HCT116 (cell line): ENCODE data around the gene ALDH2. TPM values are rescaled to one million over a fixed set of nuclear protein-coding genes. Genes with fewer than 3 reads are reported as not detected.

ENCODE experiments used
- ATAC-seq: fragments of 200-7000 bp; cut with Tn5 transposase; 2 replicates; pipeline ENCODE4 v1.9.1; 2020; ENCODE audit warnings: mild to moderate bottlenecking, moderate library complexity
- BruUV-seq: library from RNA; stranded (reverse); fragments of 400-500 nt; replicated peaks from 2 replicates; lab custom pipeline; 2021; lab: Mats Ljungman, UMichigan
- CTCF ChIA-PET: fragments of 300-600 bp; sonication (Branson Sonifier 250); formaldehyde crosslinking; loops from one replicate; lab custom pipeline; 2021; ENCODE audit warnings: antibody characterized with exemption; lab: Charles Lee
- POLR2A ChIA-PET: fragments of 300-600, 350-600 bp; sonication (Branson Sonifier 250); formaldehyde crosslinking; loops from one replicate; lab custom pipeline; 2021; ENCODE audit warnings: antibody characterized with exemption; lab: Charles Lee
- RAD21 ChIA-PET, 2 experiments: fragments of 300-600 bp; sonication (Branson Sonifier 250); formaldehyde crosslinking; loops; one replicate each; lab custom pipeline; 2023; ENCODE audit warnings: low total read pairs in 2 of 2; ENCODE audit not compliant: uncharacterized antibody in 2 of 2, unreplicated experiment in 2 of 2, low non-redundant PET in 1 of 2; lab: Charles Lee
- DNase-seq: peaks from one replicate; pipeline ENCODE4 v3.0.0-alpha.2; 2010; ENCODE audit warnings: low read depth, low spot score
- H2AFZ ChIP-seq: fragments of 200-600 bp; shearing (Covaris generic), sonication (generic); 2 replicates; pipeline ENCODE4 v1.6.1; 2017; ENCODE audit warnings: low read depth, mixed run types, mixed read lengths, antibody characterized with exemption, low read length; ENCODE audit not compliant: poor library complexity, severe bottlenecking
- H3K27ac ChIP-seq: 2 replicates; pipeline ENCODE4 v1.5.1; 2012; ENCODE audit warnings: low read depth, low read length
- H3K27me3 ChIP-seq: fragments of 200-600 bp; sonication (generic); 2 replicates; pipeline ENCODE4 v1.6.1; 2016; ENCODE audit warnings: mixed run types, low read length, mixed read lengths; ENCODE audit not compliant: insufficient read depth
- H3K36me3 ChIP-seq, 2 experiments: fragments of 200-500 bp in 1 of 2; fragments of 200-600 bp in 1 of 2; sonication (Bioruptor generic) in 1 of 2; sonication (generic) in 1 of 2; 2 replicates each; pipeline versions ENCODE4 v1.5.1 to v1.6.1; 2014 to 2016; ENCODE audit warnings: low read length in 2 of 2, inconsistent platforms in 1 of 2, mixed read lengths in 1 of 2, mixed run types in 1 of 2; ENCODE audit not compliant: insufficient read depth in 2 of 2, control insufficient read depth in 1 of 2
- H3K4me1 ChIP-seq, 2 experiments: fragments of 200-600 bp in 1 of 2; sonication (generic) in 1 of 2; 2 replicates each; pipeline versions ENCODE4 v1.5.1 to v1.6.1; 2012 to 2017; ENCODE audit warnings: low read length in 2 of 2, inconsistent platforms in 1 of 2, mild to moderate bottlenecking in 1 of 2, mixed read lengths in 1 of 2, mixed run types in 1 of 2, moderate library complexity in 1 of 2; ENCODE audit not compliant: insufficient read depth in 2 of 2, control insufficient read depth in 1 of 2
- H3K4me2 ChIP-seq: fragments of 200-600 bp; sonication (generic); 2 replicates; pipeline ENCODE4 v1.6.1; 2017; ENCODE audit warnings: mixed run types, low read length, mixed read lengths
- H3K4me3 ChIP-seq, 2 experiments: fragments of 200-600 bp in 1 of 2; sonication (generic) in 1 of 2; replicated peaks in 1 of 2; 2 replicates each; pipeline ENCODE4 v1.5.1; 2011 to 2016; ENCODE audit warnings: low read length in 2 of 2, control low read depth in 1 of 2, low read depth in 1 of 2, mild to moderate bottlenecking in 1 of 2, mixed read lengths in 1 of 2, mixed run types in 1 of 2
- H3K79me2 ChIP-seq: fragments of 200-600 bp; sonication (generic); 2 replicates; pipeline ENCODE4 v1.6.1; 2017; ENCODE audit warnings: mild to moderate bottlenecking, mixed run types, low read length, moderate library complexity, mixed read lengths; ENCODE audit not compliant: insufficient read depth
- H3K9ac ChIP-seq: fragments of 200-600 bp; sonication (generic); 2 replicates; pipeline ENCODE4 v1.6.1; 2016; ENCODE audit warnings: low read length, mixed read lengths
- H3K9me2 ChIP-seq: fragments of 200-600 bp; sonication (generic), shearing (Covaris generic); 2 replicates; pipeline ENCODE4 v1.6.1; 2017; ENCODE audit warnings: mixed run types, mild to moderate bottlenecking, moderate library complexity; ENCODE audit not compliant: insufficient read depth
- H3K9me3 ChIP-seq, 2 experiments: fragments of 200-500 bp in 1 of 2; fragments of 200-600 bp in 1 of 2; sonication (Bioruptor generic) in 1 of 2; sonication (generic) in 1 of 2; 2 replicates each; pipeline ENCODE4 v1.6.1; 2014 to 2017; ENCODE audit warnings: low read length in 2 of 2, mixed read lengths in 2 of 2, inconsistent platforms in 1 of 2, low read depth in 1 of 2, mild to moderate bottlenecking in 1 of 2, mixed run types in 1 of 2, moderate library complexity in 1 of 2; ENCODE audit not compliant: control insufficient read depth in 1 of 2, insufficient read depth in 1 of 2
- H4K20me1 ChIP-seq: fragments of 200-600 bp; sonication (generic), shearing (Covaris generic); 2 replicates; pipeline ENCODE4 v1.6.1; 2017; ENCODE audit warnings: mixed run types, mild to moderate bottlenecking, moderate library complexity; ENCODE audit not compliant: insufficient read depth
- CBX3 ChIP-seq: IDR thresholded peaks from 2 replicates; pipeline ENCODE4 v1.6.1; 2012; ENCODE audit warnings: low read depth
- CTCF ChIP-seq, 3 experiments: fragments of 200-600 bp in 1 of 3; sonication (generic) in 1 of 3; IDR thresholded peaks in 2 of 3; conservative IDR thresholded peaks in 1 of 3; 2 replicates each; pipeline ENCODE4 v1.5.1; 2012 to 2017; ENCODE audit warnings: low read depth in 2 of 3, low read length in 2 of 3, antibody characterized with exemption in 1 of 3, borderline replicate concordance in 1 of 3, control low read depth in 1 of 3, mild to moderate bottlenecking in 1 of 3, mixed read lengths in 1 of 3, mixed run types in 1 of 3, moderate library complexity in 1 of 3; ENCODE audit not compliant: insufficient read depth in 1 of 3
- EGR1 ChIP-seq: IDR thresholded peaks from 2 replicates; pipeline ENCODE4 v1.6.1; 2012; ENCODE audit warnings: low read depth
- ELF1 ChIP-seq: IDR thresholded peaks from 2 replicates; pipeline ENCODE4 v1.6.1; 2012; ENCODE audit warnings: low read depth, borderline replicate concordance
- MAX ChIP-seq: IDR thresholded peaks from 2 replicates; pipeline ENCODE4 v1.6.1; 2012
- POLR2A ChIP-seq: IDR thresholded peaks from 2 replicates; pipeline ENCODE4 v1.7.0; 2011; ENCODE audit warnings: borderline replicate concordance; ENCODE audit not compliant: insufficient read depth, insufficient read length; ENCODE audit errors: extremely low read depth
- POLR2AphosphoS5 ChIP-seq: IDR thresholded peaks from 2 replicates; pipeline ENCODE4 v1.6.1; 2011; ENCODE audit warnings: mild to moderate bottlenecking, low read depth, low read length, moderate library complexity
- SIN3A ChIP-seq: IDR thresholded peaks from 2 replicates; pipeline ENCODE4 v1.6.1; 2012; ENCODE audit warnings: low read depth
- SP1 ChIP-seq: IDR thresholded peaks from 2 replicates; pipeline ENCODE4 v1.6.1; 2012; ENCODE audit warnings: low read depth
- TCF7L2 ChIP-seq: IDR thresholded peaks from 2 replicates; pipeline ENCODE4 v1.7.0; 2011; ENCODE audit warnings: borderline replicate concordance, inconsistent platforms; ENCODE audit not compliant: insufficient read depth, insufficient read length; ENCODE audit errors: extremely low read depth
- YY1 ChIP-seq: IDR thresholded peaks from 2 replicates; pipeline ENCODE4 v1.6.1; 2011; ENCODE audit warnings: low read length, low read depth, moderate library complexity, mild to moderate bottlenecking; ENCODE audit not compliant: insufficient replicate concordance; ENCODE audit errors: extremely low read depth
- ZBTB33 ChIP-seq: IDR thresholded peaks from 2 replicates; pipeline ENCODE4 v1.6.1; 2011; ENCODE audit warnings: mild to moderate bottlenecking, low read length, moderate library complexity; ENCODE audit not compliant: insufficient replicate concordance; ENCODE audit errors: extremely low read depth
- ZFX ChIP-seq: fragments of 450-650 bp; IDR thresholded peaks from 2 replicates; pipeline ENCODE4 v1.6.1; 2017
- intact Hi-C: fragments of 100-400 bp; cut with micrococcal nuclease; formaldehyde crosslinking; loops from 2 replicates; pipeline ENCODE4 v1.10.0; 2022
- total RNA-seq: library from RNA; stranded (reverse); gene quantifications from one replicate; pipeline ENCODE4 v1.2.1, GENCODE V29; 2021; ENCODE audit not compliant: unreplicated experiment

ALDH2 gene
- total RNA-seq, 1 experiment from 2014 or later = 32.9 TPM

- Histone ChIP-seq H3K9me3 (no peaks in the 10 kb centered on the region), H3K9ac (no peak overlapping the region), H4K20me1 (no peaks in the 10 kb centered on the region), H3K27me3 (no peaks in the 10 kb centered on the region), H3K9me2 (no peaks in the 10 kb centered on the region), H3K4me1 (no peaks in the 10 kb centered on the region), H3K79me2 (no peaks in the 10 kb centered on the region), H2AFZ (no peak overlapping the region), H3K36me3 (peaks cover 6% of the 10 kb centered on the region in 2 experiments; a peak in 1 of 4 replicates), H3K4me3 (no peak overlapping the region), H3K4me2 (no peak overlapping the region), H3K27ac (no peak overlapping the region)
- TF ChIP-seq SP1 = no peak
- TF ChIP-seq CBX3 = no peak
- no peak for TF ChIP-seq CTCF (IDR thresholded peaks at IDR 0.05 in 2 of 3, conservative IDR thresholded peaks at IDR 0.05 in 1 of 3; ENCODE audit: borderline replicate concordance in 1 of 3, insufficient read depth in 1 of 3, low read depth in 2 of 3, low read length in 2 of 3)
- no peak for TF ChIP-seq ZBTB33
- TF ChIP-seq ZFX = no peak
- TF ChIP-seq EGR1 = no peak
- no peak for TF ChIP-seq POLR2A
- no peak for TF ChIP-seq SIN3A
- no peak for TF ChIP-seq MAX
- TF ChIP-seq ELF1 = no peak
- TF ChIP-seq POLR2AphosphoS5 = no peak
- no peak for TF ChIP-seq TCF7L2
- no peak for TF ChIP-seq YY1
- ChIA-PET CTCF (no interaction called here), RAD21 (no interaction called here), POLR2A (no interaction called here)
- ATAC-seq (no peak), DNase-seq (no peak)
- intact Hi-C loops = no loop called here
- BruUV-seq = no TSS peak
Observed at GRCh38 chr12:111748867-111749266, 17.9 kb upstream of the ALDH2 start.
